CD4-positive, alpha-beta T cell treated with Interleukin-17A for 4 hours (primary cell): ENCODE measurements around the gene OSR1.
"Not testable (repeated sequence)": the region's sequence is repeated elsewhere in the genome, so short reads cannot be mapped to it uniquely, and the experiment has no call there.

Experiments used
- DNase-seq: peaks from one replicate; pipeline ENCODE4 v3.0.0-alpha.2; 2020; ENCODE audit warnings: mixed read lengths

The OSR1 gene

GRCh38 chr2:19330436-19330835 lies 28.0 kb downstream of the OSR1 start:
- DNase-seq = no peak

GRCh38 chr2:19329445-19329844 lies 29.0 kb downstream of the OSR1 start:
- no peak for DNase-seq

DNA sequence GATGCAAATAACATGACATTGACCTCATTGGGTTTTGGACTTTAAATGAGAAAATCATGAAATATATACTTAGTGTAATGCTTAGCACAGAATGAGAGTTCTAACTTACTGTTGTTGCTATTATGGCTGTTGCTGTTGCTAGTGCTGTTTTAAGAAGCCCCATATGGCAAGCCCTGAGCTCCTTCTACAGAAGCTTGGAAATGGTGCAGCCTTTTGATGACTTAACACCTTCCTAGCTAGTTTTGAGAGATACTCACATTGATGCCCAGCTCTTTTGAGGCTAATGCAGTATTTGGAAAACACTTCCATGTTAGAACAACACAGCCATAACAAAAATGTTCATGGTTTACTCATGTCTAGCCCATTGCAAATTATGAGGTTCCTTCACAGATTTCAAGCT lies 30.9 kb downstream of the OSR1 start:
- no peak for DNase-seq

DNA sequence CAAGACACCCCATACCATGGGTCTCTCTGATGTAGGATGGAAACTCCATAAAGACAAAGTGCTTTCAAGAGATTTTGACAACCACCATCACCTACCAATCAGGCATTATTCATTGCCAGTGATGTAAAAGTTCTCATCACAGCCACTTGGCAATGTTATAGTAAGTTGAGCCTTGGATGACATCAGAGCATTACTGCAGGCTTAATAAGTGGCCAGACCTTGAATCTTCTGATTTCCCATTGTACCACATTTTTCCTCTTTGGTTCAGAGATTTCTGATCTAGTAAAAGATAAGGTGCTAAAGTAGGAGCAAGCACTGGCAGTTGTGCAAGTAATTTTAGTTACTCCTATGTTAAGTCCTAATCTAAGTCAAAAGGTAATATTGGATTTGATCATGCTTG lies 36.5 kb downstream of the OSR1 start:
- DNase-seq = no peak

- no peak for DNase-seq
These were observed 37.6 kb downstream of the OSR1 start for GRCh38 chr2:19320813-19321212.

- no peak for DNase-seq
These were observed 38.7 kb downstream of the OSR1 start for GRCh38 chr2:19319698-19320097.

- no peak for DNase-seq
These were observed 39.4 kb downstream of the OSR1 start for GRCh38 chr2:19319064-19319463.

- DNase-seq = no peak
These were observed 44.9 kb downstream of the OSR1 start for GRCh38 chr2:19313553-19313952.

DNA sequence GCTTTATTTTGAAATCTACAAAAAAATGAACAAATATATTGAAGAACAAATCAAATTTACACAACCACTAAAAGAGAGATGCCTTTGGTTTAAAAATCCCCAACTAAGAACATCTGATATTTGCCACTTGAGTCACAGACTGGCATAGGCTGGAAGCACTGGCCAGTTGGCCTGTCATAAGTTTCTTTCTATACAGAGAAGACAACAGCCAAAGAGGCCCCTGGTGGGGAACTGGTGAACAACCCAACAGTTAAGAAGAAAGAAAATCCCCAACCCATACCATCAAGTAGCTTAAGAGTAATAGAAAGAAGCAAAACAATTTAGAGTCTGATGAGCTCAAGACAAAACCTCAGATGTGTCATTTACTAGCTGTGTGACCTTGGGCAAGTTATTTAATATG lies 45.5 kb downstream of the OSR1 start:
- no peak for DNase-seq

DNA sequence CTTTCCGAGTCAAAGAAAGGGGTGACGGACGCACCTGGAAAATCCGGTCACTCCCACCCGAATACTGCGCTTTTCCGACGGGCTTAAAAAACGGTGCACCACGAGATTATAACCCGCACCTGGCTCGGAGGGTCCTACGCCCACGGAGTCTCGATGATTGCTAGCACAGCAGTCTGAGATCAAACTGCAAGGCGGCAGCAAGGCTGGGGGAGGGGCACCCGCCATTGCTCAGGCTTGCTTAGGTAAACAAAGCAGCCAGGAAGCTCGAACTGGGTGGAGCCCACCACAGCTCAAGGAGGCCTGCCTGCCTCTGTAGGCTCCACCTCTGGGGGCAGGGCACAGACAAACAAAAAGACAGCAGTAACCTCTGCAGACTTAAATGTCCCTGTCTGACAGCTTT lies 52.4 kb downstream of the OSR1 start:
- not testable (repeated sequence) for DNase-seq

DNA sequence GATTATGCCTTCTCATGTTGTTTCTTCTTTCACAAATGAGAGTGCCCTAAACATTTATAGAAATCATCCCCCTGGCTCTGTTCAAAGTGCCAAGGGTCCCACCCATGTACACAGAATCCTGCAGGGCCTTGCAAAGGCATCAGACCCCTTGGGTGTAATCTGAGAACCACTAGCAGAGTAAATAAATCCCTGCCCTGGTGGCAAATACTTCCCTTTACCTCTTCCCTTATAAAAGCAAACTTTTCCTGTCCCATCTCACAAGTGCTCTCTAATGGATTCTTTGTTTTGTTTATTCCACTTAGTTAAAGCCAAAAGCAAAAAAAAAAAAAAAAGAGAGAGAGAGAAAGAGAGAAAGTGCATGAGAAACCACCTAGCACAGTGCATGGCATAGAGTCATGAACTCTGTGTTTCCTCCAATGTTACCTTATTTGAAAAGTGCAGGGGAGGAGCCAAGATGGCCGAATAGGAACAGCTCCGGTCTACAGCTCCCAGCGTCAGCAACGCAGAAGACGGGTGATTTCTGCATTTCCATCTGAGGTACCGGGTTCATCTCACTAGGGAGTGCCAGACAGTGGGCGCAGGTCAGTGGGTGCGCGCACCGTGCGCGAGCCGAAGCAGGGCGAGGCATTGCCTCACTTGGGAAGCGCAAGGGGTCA lies 52.9 kb downstream of the OSR1 start:
- DNase-seq = not testable (repeated sequence)

- DNase-seq = no peak
These were observed 56.7 kb downstream of the OSR1 start for GRCh38 chr2:19301706-19302105.
